ENCODE results near the gene FRK. TPM values are rescaled to one million over a fixed set of nuclear protein-coding genes. Genes with fewer than 3 reads are reported as not detected.

Gene FRK
- total RNA-seq, 1 donor from 2014 or later, result 0.11 TPM

GRCh38 chr6:115882174-115882573 is 178.5 kb downstream of the FRK start:
- H3K9me3 Mint-ChIP-seq, result no peaks in the 10 kb centered on the region
- H3K36me3 Mint-ChIP-seq, result no peaks in the 10 kb centered on the region
- no peaks in the 10 kb centered on the region for H3K4me1 Mint-ChIP-seq
- Histone ChIP-seq H3K4me3 (no peak overlapping the region), H3K9me3 (ENCODE audit: low read depth) (no peaks in the 10 kb centered on the region), H3K36me3 (no peaks in the 10 kb centered on the region), H3K79me2 (ENCODE audit: low read depth) (no peaks in the 10 kb centered on the region), H3F3A (ENCODE audit: low read depth) (no peaks in the 10 kb centered on the region), H3K27me3 (no peaks in the 10 kb centered on the region), H3K4me2 (no peak overlapping the region), H3K27ac (no peak overlapping the region), H3K4me1 (no peaks in the 10 kb centered on the region), H2AFZ (replicated peaks) (no peak overlapping the region), H3K9ac (no peak overlapping the region), H4K20me1 (ENCODE audit: low read depth) (no peaks in the 10 kb centered on the region)
- H3K4me3 Mint-ChIP-seq, result no peak overlapping the region
- no peak overlapping the region for H3K27ac Mint-ChIP-seq
- no peak for TF ChIP-seq EZH2phosphoT487 (IDR thresholded peaks at IDR 0.05)
- no peak for TF ChIP-seq EZH2 (IDR thresholded peaks at IDR 0.05)
- H3K27me3 Mint-ChIP-seq (ENCODE audit: insufficient read depth, low read depth), result no peaks in the 10 kb centered on the region
- no peak for DNase-seq (ENCODE audit: low spot score)

Other genes with a start within 250 kb of the FRK start
- 19.3 and 21.6 TPM in 2 replicates for gene NT5DC1, start 40.0 kb upstream of the FRK start, total RNA-seq (ENCODE audit: low replicate concordance)
- gene COL10A1, start 65.2 kb upstream of the FRK start, total RNA-seq (ENCODE audit: low replicate concordance), result not detected in 2 replicates
- 32.2 and 34.2 TPM in 2 replicates for gene TSPYL4, start 193.2 kb upstream of the FRK start, total RNA-seq (ENCODE audit: low replicate concordance)
- gene TSPYL1, start 219.0 kb upstream of the FRK start, total RNA-seq (ENCODE audit: low replicate concordance), result 63.0 and 64.9 TPM in 2 replicates

Measured in neural progenitor cell (in vitro differentiated cells).